WTC11 (cell line): ENCODE measurements around the gene GPR61. TPM values are rescaled to one million over a fixed set of nuclear protein-coding genes. Genes with fewer than 3 reads are reported as not detected.

ENCODE experiments used
- ATAC-seq: fragments of 200-7000 bp; cut with Tn5 transposase; 2 replicates; pipeline ENCODE4 v1.10.0; 2021; ENCODE audit warnings: mild to moderate bottlenecking, moderate library complexity
- CTCF ChIA-PET: fragments of 300-600 bp; sonication (Branson Sonifier 250); formaldehyde crosslinking; loops from one replicate; lab custom pipeline; 2021; ENCODE audit warnings: antibody characterized with exemption; lab: Charles Lee
- POLR2A ChIA-PET: fragments of 350-600 bp; sonication (Branson Sonifier 250); formaldehyde crosslinking; loops from one replicate; lab custom pipeline; 2021; ENCODE audit warnings: antibody characterized with exemption; lab: Charles Lee
- DNase-seq: peaks from one replicate; pipeline ENCODE4 v3.0.0; 2021; ENCODE audit warnings: low spot score
- H3K27ac Mint-ChIP-seq: 2 replicates; pipeline ENCODE4 v1.8.0; 2021; ENCODE audit warnings: mixed read lengths
- H3K27me3 Mint-ChIP-seq: 2 replicates; pipeline ENCODE4 v1.8.0; 2021; ENCODE audit warnings: low read depth, mild to moderate bottlenecking, moderate library complexity, mixed read lengths
- H3K36me3 Mint-ChIP-seq: 2 replicates; pipeline ENCODE4 v1.8.0; 2021; ENCODE audit warnings: mixed read lengths
- H3K4me1 Mint-ChIP-seq: 2 replicates; pipeline ENCODE4 v1.8.0; 2022; ENCODE audit warnings: mixed read lengths
- H3K4me3 Mint-ChIP-seq: 2 replicates; pipeline ENCODE4 v1.8.0; 2021; ENCODE audit warnings: mild to moderate bottlenecking, moderate library complexity, mixed read lengths
- H3K9me3 Mint-ChIP-seq: 2 replicates; pipeline ENCODE4 v1.8.0; 2021; ENCODE audit warnings: mixed read lengths
- ATF2 ChIP-seq: sonication (generic); formaldehyde crosslinking; IDR thresholded peaks from 2 replicates; pipeline ENCODE4 v1.8.1; 2022; ENCODE audit warnings: low read depth, missing genetic modification reagents, borderline replicate concordance
- CDX4 ChIP-seq: fragments of 250-450 bp; sonication (Bioruptor Pico); IDR thresholded peaks from 2 replicates; pipeline ENCODE4 v1.9.0; 2021; ENCODE audit warnings: moderate library complexity, mild to moderate bottlenecking, inconsistent platforms, borderline replicate concordance
- CREM ChIP-seq: sonication (generic); formaldehyde crosslinking; IDR thresholded peaks from 2 replicates; pipeline ENCODE4 v1.8.1; 2022; ENCODE audit warnings: mild to moderate bottlenecking, missing genetic modification reagents, moderate library complexity
- ERG ChIP-seq: fragments of 250-450 bp; sonication (Bioruptor Pico); IDR thresholded peaks from 2 replicates; pipeline ENCODE4 v1.8.0; 2021; ENCODE audit warnings: mild to moderate bottlenecking
- FOXK1 ChIP-seq: sonication (generic); formaldehyde crosslinking; IDR thresholded peaks from 2 replicates; pipeline ENCODE4 v1.8.0; 2022; ENCODE audit warnings: mild to moderate bottlenecking, moderate library complexity, missing genetic modification reagents
- FOXP4 ChIP-seq: sonication (generic); formaldehyde crosslinking; IDR thresholded peaks from 2 replicates; pipeline ENCODE4 v1.8.0; 2022; ENCODE audit warnings: mild to moderate bottlenecking, missing genetic modification reagents
- HMGA2 ChIP-seq: fragments of 250-450 bp; sonication (Bioruptor Pico); IDR thresholded peaks from 2 replicates; pipeline ENCODE4 v1.4.0; 2021; ENCODE audit warnings: mild to moderate bottlenecking, moderate library complexity
- NFYB ChIP-seq: sonication (generic); formaldehyde crosslinking; conservative IDR thresholded peaks from 2 replicates; pipeline ENCODE4 v1.8.0; 2022; ENCODE audit warnings: low read depth, missing genetic modification reagents
- NR1H2 ChIP-seq: sonication (generic); formaldehyde crosslinking; IDR thresholded peaks from 2 replicates; pipeline ENCODE4 v1.9.0; 2021; ENCODE audit warnings: mild to moderate bottlenecking, moderate library complexity, missing genetic modification reagents
- TEAD4 ChIP-seq: sonication (generic); formaldehyde crosslinking; IDR thresholded peaks from 2 replicates; pipeline ENCODE4 v1.8.0; 2022; ENCODE audit warnings: mild to moderate bottlenecking, missing genetic modification reagents
- USF1 ChIP-seq: sonication (generic); formaldehyde crosslinking; IDR thresholded peaks from 2 replicates; pipeline ENCODE4 v1.8.0; 2022; ENCODE audit warnings: mild to moderate bottlenecking, missing genetic modification reagents
- USF2 ChIP-seq: sonication (generic); formaldehyde crosslinking; IDR thresholded peaks from 2 replicates; pipeline ENCODE4 v1.8.1; 2023; ENCODE audit warnings: mild to moderate bottlenecking, missing genetic modification reagents, moderate library complexity
- ZBTB43 ChIP-seq: sonication (generic); formaldehyde crosslinking; IDR thresholded peaks from 2 replicates; pipeline ENCODE4 v1.8.1; 2023; ENCODE audit warnings: mild to moderate bottlenecking, missing genetic modification reagents
- ZNF219 ChIP-seq: sonication (generic); formaldehyde crosslinking; IDR thresholded peaks from 2 replicates; pipeline ENCODE4 v1.8.0; 2023; ENCODE audit warnings: missing genetic modification reagents, mild to moderate bottlenecking, borderline replicate concordance
- ZNF317 ChIP-seq: sonication (generic); formaldehyde crosslinking; IDR thresholded peaks from 2 replicates; pipeline ENCODE4 v1.8.1; 2023; ENCODE audit warnings: low read depth, mild to moderate bottlenecking, moderate library complexity, missing genetic modification reagents, borderline replicate concordance
- ZNF423 ChIP-seq: fragments of 250-450 bp; sonication (Bioruptor Pico); IDR thresholded peaks from 2 replicates; pipeline ENCODE4 v2.1.2; 2022; ENCODE audit warnings: mild to moderate bottlenecking, moderate library complexity
- total RNA-seq: library from RNA; stranded (reverse); gene quantifications from 3 replicates; pipeline ENCODE4 v1.2.3, GENCODE V29; 2021

The GPR61 gene
- total RNA-seq, 1 experiment from 2014 or later: 0.42 TPM

- Mint-ChIP-seq H3K4me3 (no peak overlapping the region), H3K4me1 (no peaks in the 10 kb centered on the region), H3K9me3 (no peaks in the 10 kb centered on the region), H3K27ac (no peak overlapping the region), H3K27me3 (no peaks in the 10 kb centered on the region), H3K36me3 (peaks cover 38% of the 10 kb centered on the region)
- no peak for ATAC-seq
- POLR2A ChIA-PET: no interaction called here
- TF ChIP-seq ZBTB43 (CRISPR knock-in tag): no peak
- TF ChIP-seq FOXP4: no peak
- no peak for TF ChIP-seq ZNF317 (CRISPR knock-in tag)
- TF ChIP-seq USF2 (CRISPR knock-in tag): no peak
- TF ChIP-seq HMGA2: no peak
- TF ChIP-seq NR1H2 (CRISPR knock-in tag): no peak
- no peak for TF ChIP-seq ZNF423 (CRISPR knock-in tag)
- no peak for TF ChIP-seq ATF2 (CRISPR knock-in tag)
- TF ChIP-seq CREM: no peak
- no peak for TF ChIP-seq TEAD4 (CRISPR knock-in tag)
- TF ChIP-seq ZNF219: no peak
- no peak for TF ChIP-seq NFYB
- TF ChIP-seq ERG (CRISPR knock-in tag): no peak
- no peak for TF ChIP-seq USF1 (CRISPR knock-in tag)
- TF ChIP-seq CDX4 (CRISPR knock-in tag): no peak
- TF ChIP-seq FOXK1 (CRISPR knock-in tag): no peak
- DNase-seq: no peak
- CTCF ChIA-PET: no interaction called here
Measured at GRCh38 chr1:109578947-109579443, 39.3 kb downstream of the GPR61 start.

GRCh38 chr1:109579491-109579890 is 39.8 kb downstream of the GPR61 start:
- DNase-seq (no peak), ATAC-seq (no peak)
- Mint-ChIP-seq H3K9me3 (no peaks in the 10 kb centered on the region), H3K27ac (no peak overlapping the region), H3K27me3 (no peaks in the 10 kb centered on the region), H3K4me1 (no peaks in the 10 kb centered on the region)
- CTCF ChIA-PET: no interaction called here
- POLR2A ChIA-PET: no interaction called here
- TF ChIP-seq NR1H2 (CRISPR knock-in tag): no peak
- TF ChIP-seq, all 79 proteins: peak for 0
- H3K36me3 Mint-ChIP-seq: peaks cover 40% of the 10 kb centered on the region
- no peak overlapping the region for H3K4me3 Mint-ChIP-seq
